Measurements from ENCODE around the gene S100A2.

- TF ChIP-seq CTCF (conservative IDR thresholded peaks at IDR 0.05; ENCODE audit: low read depth, low read length) = no peak
- no peak for TF ChIP-seq EZH2 (IDR thresholded peaks at IDR 0.05; ENCODE audit: low read length, unreplicated experiment)
These were observed 7.7 kb upstream of the S100A2 start for GRCh38 chr1:153573351-153573750.
